Measurements from ENCODE around the gene RNASE2.
"Not testable (repeated sequence)": the region's sequence is repeated elsewhere in the genome, so short reads cannot be mapped to it uniquely, and the experiment has no call there.

RNASE2 gene

GRCh38 chr14:20954736-20955537, at the start of gene RNASE2:
RNASE2 (plus strand) TSS chr14:20955487; CDS start chr14:20955772, 285 bp downstream.
- H3K9me3 ChIP-seq (ENCODE audit: insufficient read depth, low read length); H3K9ac ChIP-seq (ENCODE audit: low read length); H3F3A ChIP-seq (ENCODE audit: insufficient read depth); H4K20me1 ChIP-seq (ENCODE audit: low read depth, low read length); H3K9me2 ChIP-seq (replicated peaks; ENCODE audit: insufficient read depth, low read length); H2AFZ ChIP-seq (ENCODE audit: low read depth, low read length, severe bottlenecking); H3K27ac ChIP-seq (ENCODE audit: low read depth, low read length); H3K4me2 ChIP-seq (ENCODE audit: low read depth, low read length, poor library complexity, severe bottlenecking); H3K79me2 ChIP-seq (ENCODE audit: insufficient read depth, low read length); H3K36me3 ChIP-seq (ENCODE audit: low read length); H3K4me3 ChIP-seq (ENCODE audit: insufficient read depth, low read length, poor library complexity, severe bottlenecking); H3K27me3 ChIP-seq (ENCODE audit: low read length): not testable (repeated sequence)

- Histone ChIP-seq H3K9ac (ENCODE audit: low read length) (no peak overlapping the region), H3F3A (ENCODE audit: insufficient read depth) (no peaks in the 10 kb centered on the region), H3K4me2 (ENCODE audit: low read depth, low read length, poor library complexity, severe bottlenecking) (no peak overlapping the region), H3K9me2 (replicated peaks; ENCODE audit: insufficient read depth, low read length) (no peaks in the 10 kb centered on the region), H2AFZ (ENCODE audit: low read depth, low read length, severe bottlenecking) (no peak overlapping the region), H3K9me3 (ENCODE audit: insufficient read depth, low read length) (no peaks in the 10 kb centered on the region), H3K27ac (ENCODE audit: low read depth, low read length) (no peak overlapping the region), H4K20me1 (ENCODE audit: low read depth, low read length) (no peaks in the 10 kb centered on the region), H3K79me2 (ENCODE audit: insufficient read depth, low read length) (no peaks in the 10 kb centered on the region), H3K27me3 (ENCODE audit: low read length) (no peaks in the 10 kb centered on the region), H3K4me3 (ENCODE audit: insufficient read depth, low read length, poor library complexity, severe bottlenecking) (no peak overlapping the region), H3K36me3 (ENCODE audit: low read length) (no peaks in the 10 kb centered on the region)
- TF ChIP-seq EZH2phosphoT487 (conservative IDR thresholded peaks at IDR 0.05; ENCODE audit: low read length) (no peak), CTCF (IDR thresholded peaks at IDR 0.05; ENCODE audit: insufficient read depth, low read length, poor library complexity, severe bottlenecking) (no peak)
These were observed 49.6 kb upstream of the RNASE2 start for GRCh38 chr14:20905676-20906075.

GRCh38 chr14:20907214-20907613, 48.1 kb upstream of the RNASE2 start:
- TF ChIP-seq EZH2phosphoT487 (conservative IDR thresholded peaks at IDR 0.05; ENCODE audit: low read length) (no peak), CTCF (IDR thresholded peaks at IDR 0.05; ENCODE audit: insufficient read depth, low read length, poor library complexity, severe bottlenecking) (no peak)
- Histone ChIP-seq H3K9me3 (ENCODE audit: insufficient read depth, low read length) (no peaks in the 10 kb centered on the region), H2AFZ (ENCODE audit: low read depth, low read length, severe bottlenecking) (no peak overlapping the region), H4K20me1 (ENCODE audit: low read depth, low read length) (no peaks in the 10 kb centered on the region), H3K79me2 (ENCODE audit: insufficient read depth, low read length) (no peaks in the 10 kb centered on the region), H3K9me2 (replicated peaks; ENCODE audit: insufficient read depth, low read length) (no peaks in the 10 kb centered on the region), H3K27ac (ENCODE audit: low read depth, low read length) (no peak overlapping the region), H3K36me3 (ENCODE audit: low read length) (no peaks in the 10 kb centered on the region), H3K9ac (ENCODE audit: low read length) (no peak overlapping the region), H3K4me2 (ENCODE audit: low read depth, low read length, poor library complexity, severe bottlenecking) (no peak overlapping the region), H3K27me3 (ENCODE audit: low read length) (no peaks in the 10 kb centered on the region), H3F3A (ENCODE audit: insufficient read depth) (no peaks in the 10 kb centered on the region), H3K4me3 (ENCODE audit: insufficient read depth, low read length, poor library complexity, severe bottlenecking) (no peak overlapping the region)

GRCh38 chr14:20910822-20911221, 44.5 kb upstream of the RNASE2 start:
- H2AFZ ChIP-seq (ENCODE audit: low read depth, low read length, severe bottlenecking); H3K9ac ChIP-seq (ENCODE audit: low read length); H3K79me2 ChIP-seq (ENCODE audit: insufficient read depth, low read length); H3K4me3 ChIP-seq (ENCODE audit: insufficient read depth, low read length, poor library complexity, severe bottlenecking); H3K9me2 ChIP-seq (replicated peaks; ENCODE audit: insufficient read depth, low read length); H3K4me2 ChIP-seq (ENCODE audit: low read depth, low read length, poor library complexity, severe bottlenecking); H3K27ac ChIP-seq (ENCODE audit: low read depth, low read length); H3K27me3 ChIP-seq (ENCODE audit: low read length); H4K20me1 ChIP-seq (ENCODE audit: low read depth, low read length); H3K36me3 ChIP-seq (ENCODE audit: low read length); H3F3A ChIP-seq (ENCODE audit: insufficient read depth); H3K9me3 ChIP-seq (ENCODE audit: insufficient read depth, low read length): not testable (repeated sequence)

GRCh38 chr14:20919038-20919756, 36.1 kb upstream of the RNASE2 start:
- not testable (repeated sequence) for H3K36me3 ChIP-seq (ENCODE audit: low read length); H3K27ac ChIP-seq (ENCODE audit: low read depth, low read length); H3K9ac ChIP-seq (ENCODE audit: low read length); H3K4me3 ChIP-seq (ENCODE audit: insufficient read depth, low read length, poor library complexity, severe bottlenecking); H3K4me2 ChIP-seq (ENCODE audit: low read depth, low read length, poor library complexity, severe bottlenecking); H3K9me2 ChIP-seq (replicated peaks; ENCODE audit: insufficient read depth, low read length); H3K79me2 ChIP-seq (ENCODE audit: insufficient read depth, low read length); H3K9me3 ChIP-seq (ENCODE audit: insufficient read depth, low read length); H3F3A ChIP-seq (ENCODE audit: insufficient read depth); H4K20me1 ChIP-seq (ENCODE audit: low read depth, low read length); H2AFZ ChIP-seq (ENCODE audit: low read depth, low read length, severe bottlenecking); H3K27me3 ChIP-seq (ENCODE audit: low read length)

- not testable (repeated sequence) for H3K4me2 ChIP-seq (ENCODE audit: low read depth, low read length, poor library complexity, severe bottlenecking); H3K36me3 ChIP-seq (ENCODE audit: low read length); H3F3A ChIP-seq (ENCODE audit: insufficient read depth); H4K20me1 ChIP-seq (ENCODE audit: low read depth, low read length); H3K9me2 ChIP-seq (replicated peaks; ENCODE audit: insufficient read depth, low read length); H3K79me2 ChIP-seq (ENCODE audit: insufficient read depth, low read length); H3K9me3 ChIP-seq (ENCODE audit: insufficient read depth, low read length); H3K4me3 ChIP-seq (ENCODE audit: insufficient read depth, low read length, poor library complexity, severe bottlenecking); H3K9ac ChIP-seq (ENCODE audit: low read length); H3K27me3 ChIP-seq (ENCODE audit: low read length); H3K27ac ChIP-seq (ENCODE audit: low read depth, low read length); H2AFZ ChIP-seq (ENCODE audit: low read depth, low read length, severe bottlenecking)
These were observed 31.5 kb upstream of the RNASE2 start for GRCh38 chr14:20923766-20924297.

Data from SU-DHL-6 (cell line).